NCI-H446 treated with DMSO at 0.1 percent for 48 hours (cell line): ENCODE results near the gene LRIT3.
"Not testable (repeated sequence)": the region's sequence is repeated elsewhere in the genome, so short reads cannot be mapped to it uniquely, and the experiment has no call there.

Experiments
- DNase-seq: peaks from one replicate; lab custom pipeline; 2025; lab: John Stamatoyannopoulos, UW

The LRIT3 gene

GRCh38 chr4:109848501-109848900 lies 594 bp downstream of the LRIT3 start:
- DNase-seq = no peak

GRCh38 chr4:109850601-109851000 lies 2.7 kb downstream of the LRIT3 start:
- DNase-seq = no peak

DNA sequence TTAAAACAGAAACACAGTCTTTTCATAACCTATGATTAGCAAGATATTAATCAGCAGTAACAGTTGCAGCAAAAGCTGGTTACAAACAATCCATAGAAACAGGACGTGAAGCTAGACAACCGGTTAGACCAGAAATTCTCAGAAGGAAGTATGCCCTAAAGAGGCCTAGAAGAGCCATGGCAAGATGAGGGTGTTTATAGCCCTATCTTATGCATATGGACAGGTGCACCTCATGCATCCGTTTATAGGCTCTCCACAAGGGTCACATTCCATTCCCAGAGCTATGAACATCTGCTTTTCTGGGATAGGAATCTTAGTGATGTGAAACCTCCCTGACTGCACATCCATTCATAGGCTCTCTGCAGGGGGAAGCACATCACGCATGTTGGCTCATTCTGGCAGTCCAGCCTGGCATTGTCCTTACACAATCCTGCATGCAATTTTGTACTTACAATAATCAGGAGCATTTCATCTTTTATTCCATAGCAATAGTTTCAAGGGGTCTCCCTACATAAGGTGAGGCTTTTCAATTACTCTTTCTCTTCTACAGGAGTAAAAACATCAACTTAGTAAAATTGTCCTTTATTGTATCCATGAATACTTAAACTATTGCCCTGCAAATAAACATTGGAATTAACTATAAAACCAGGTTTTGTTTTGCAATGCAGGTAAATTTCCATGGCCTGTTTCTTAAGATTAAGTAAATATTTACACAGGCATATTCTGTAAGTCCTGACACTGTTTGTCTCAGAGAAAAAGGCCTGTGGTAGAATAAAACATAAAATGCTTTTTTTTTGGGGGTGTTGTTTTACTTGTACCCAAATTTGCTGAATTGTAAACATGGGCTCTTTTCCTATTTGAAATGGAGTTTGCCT lies 11.8 kb downstream of the LRIT3 start:
- DNase-seq = not testable (repeated sequence)

DNA sequence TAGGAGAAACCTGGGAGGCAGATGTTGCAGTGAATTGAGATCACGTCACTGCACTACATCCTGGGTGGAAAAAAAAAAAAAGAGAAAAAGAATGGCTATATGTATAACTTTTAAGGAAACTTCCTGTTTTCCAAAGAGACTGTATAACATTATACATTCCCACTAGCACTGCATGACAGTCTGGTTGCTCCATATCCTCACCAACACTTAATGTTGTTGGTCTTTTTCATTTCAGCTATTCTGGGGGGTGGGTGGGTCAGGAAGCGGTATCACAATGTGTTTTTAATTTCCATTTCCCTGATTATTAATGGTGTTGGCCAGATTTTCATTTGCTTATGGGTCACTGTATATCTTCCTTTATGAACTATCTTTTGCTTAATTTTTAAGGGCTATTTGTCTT lies 13.4 kb downstream of the LRIT3 start:
- DNase-seq = no peak

DNA sequence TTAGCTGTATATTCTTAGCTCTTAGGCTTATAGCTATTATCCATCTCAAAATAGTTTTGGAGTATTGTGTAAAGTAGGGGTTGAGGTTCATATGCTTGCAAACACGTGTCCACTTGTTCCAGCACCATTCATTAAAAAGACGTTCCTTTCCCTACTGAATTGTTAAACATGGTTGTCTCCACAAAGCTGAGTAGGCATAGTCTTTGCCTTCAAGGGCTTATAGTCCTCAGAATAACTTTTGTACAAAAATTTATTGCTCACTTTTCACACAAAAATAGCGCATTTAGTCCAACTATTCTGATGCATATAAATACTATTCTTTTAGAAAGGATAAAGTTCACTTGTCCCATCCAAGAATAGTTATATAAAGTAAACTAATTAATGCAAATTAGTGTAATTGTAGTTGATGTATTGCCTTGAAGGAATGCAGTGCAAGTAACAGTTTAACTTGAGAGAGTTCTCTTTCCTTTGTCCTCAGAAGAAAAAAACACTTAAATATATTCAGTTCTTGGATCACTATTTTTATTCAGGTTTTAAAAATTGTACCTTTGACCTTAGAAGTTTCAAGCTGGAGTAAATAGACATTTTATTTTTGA lies 14.1 kb downstream of the LRIT3 start:
- DNase-seq = no peak

GRCh38 chr4:109864134-109864533 lies 16.2 kb downstream of the LRIT3 start:
- DNase-seq = no peak

DNA sequence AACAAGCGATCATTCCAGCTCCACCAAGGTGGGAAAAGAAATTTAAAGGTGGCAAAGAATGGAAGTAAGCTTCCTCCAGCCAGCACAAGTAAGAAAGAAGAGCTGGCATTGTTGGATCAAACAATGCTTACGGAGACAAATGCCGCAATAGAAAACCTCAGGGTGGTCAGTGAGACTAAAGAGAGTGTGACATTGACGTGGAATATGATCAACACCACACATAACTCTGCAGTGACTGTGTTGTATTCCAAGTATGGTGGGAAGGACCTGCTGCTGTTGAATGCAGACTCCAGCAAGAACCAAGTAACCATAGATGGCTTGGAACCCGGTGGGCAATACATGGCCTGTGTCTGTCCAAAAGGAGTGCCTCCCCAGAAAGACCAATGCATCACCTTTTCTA lies 22.2 kb downstream of the LRIT3 start:
- no peak for DNase-seq

DNA sequence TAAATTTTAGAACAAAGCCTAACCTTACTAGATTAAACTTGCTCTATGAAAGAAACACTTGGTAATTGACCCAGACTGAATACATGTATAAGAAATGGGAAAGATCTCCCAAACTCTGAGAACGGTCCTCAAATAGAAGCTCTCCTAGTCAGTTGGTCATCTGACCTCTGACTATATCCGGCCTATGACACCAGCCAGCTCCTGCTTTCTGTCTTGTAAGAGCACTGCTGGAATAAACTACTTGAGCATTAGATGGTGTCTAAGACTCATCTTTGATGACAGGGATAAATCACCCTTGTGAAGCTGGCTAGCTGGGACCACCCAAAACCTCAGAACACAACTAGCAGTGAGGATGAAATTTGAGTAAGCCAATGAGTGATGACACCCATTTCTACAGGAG lies 24.2 kb downstream of the LRIT3 start:
- DNase-seq = no peak

GRCh38 chr4:109872950-109873656 lies 25.2 kb downstream of the LRIT3 start:
- DNase-seq = no peak

DNA sequence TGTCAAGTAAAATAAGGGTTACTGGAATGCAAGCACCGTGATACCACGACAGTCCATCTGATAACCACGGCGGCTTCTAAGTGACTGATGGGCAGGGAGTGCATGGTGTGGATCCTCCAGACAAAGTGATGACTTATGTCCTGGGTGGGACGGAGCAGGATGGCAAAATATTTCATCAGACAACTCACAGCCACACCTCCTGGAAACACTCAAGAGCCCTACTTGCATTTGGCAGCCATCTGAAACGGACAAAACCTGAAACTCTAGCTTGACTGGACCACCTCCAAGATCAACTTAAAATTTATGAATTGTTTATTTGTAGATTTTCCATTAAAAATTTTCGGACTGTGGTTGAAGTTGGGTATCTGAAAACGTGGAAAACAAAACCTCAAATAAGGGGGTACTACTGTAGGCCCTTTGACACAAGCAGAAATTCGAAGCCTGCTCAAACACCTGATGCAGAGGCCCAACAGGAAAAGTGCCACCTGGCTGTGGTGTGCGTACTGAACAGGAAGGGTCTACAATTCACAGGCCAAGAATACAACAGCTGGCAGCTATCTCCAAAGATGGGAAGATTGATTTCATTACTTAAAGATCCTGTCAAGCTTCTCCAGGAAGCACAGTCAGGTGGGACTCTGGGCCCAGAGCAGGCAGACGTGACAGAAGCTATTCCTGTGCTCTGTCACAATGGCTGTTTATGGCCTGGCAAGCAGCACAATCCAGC lies 26.0 kb downstream of the LRIT3 start:
- no peak for DNase-seq

DNA sequence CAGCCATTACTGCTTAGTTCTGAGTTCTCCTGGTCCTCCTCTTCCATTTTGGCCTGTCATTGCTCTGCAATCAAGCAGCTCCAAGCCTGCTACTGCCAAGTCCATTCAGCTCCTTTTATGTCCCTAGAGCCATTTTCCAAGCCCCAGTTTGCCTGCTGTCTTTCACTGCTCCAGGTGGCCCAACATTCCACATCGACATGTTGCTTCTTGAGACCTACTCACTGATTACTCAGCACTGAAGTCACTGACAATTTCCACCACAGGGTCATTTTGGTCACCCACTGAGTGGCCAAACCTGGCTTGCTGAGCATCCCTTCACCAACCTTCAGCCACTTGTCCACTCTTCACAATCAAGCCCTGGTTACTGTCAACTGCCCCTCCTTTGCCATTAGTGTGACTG lies 27.2 kb downstream of the LRIT3 start:
- no peak for DNase-seq

DNA sequence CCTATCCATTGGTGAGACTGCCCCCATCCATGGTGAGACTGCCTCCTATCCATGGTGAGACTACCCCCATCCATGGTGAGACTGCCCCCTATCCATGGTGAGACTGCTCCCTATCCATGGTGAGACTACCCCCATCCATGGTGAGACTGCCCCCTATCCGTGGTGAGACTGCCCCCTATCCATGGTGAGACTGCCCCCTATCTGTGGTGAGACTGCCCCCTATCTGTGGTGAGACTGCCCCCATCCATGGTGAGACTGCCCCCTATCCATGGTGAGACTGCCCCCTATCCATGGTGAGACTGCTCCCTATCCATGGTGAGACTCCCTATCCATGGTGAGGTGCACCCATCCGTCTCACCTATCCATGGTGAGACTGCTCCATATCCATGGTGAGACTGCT lies 27.6 kb downstream of the LRIT3 start:
- DNase-seq = not testable (repeated sequence)

- no peak for DNase-seq
Measured at GRCh38 chr4:109876634-109877265, 28.8 kb downstream of the LRIT3 start.

GRCh38 chr4:109877400-109877799 lies 29.5 kb downstream of the LRIT3 start:
- no peak for DNase-seq

GRCh38 chr4:109878355-109878754 lies 30.4 kb downstream of the LRIT3 start:
- no peak for DNase-seq

- DNase-seq = no peak
Measured at GRCh38 chr4:109879081-109879480, 31.2 kb downstream of the LRIT3 start.

DNA sequence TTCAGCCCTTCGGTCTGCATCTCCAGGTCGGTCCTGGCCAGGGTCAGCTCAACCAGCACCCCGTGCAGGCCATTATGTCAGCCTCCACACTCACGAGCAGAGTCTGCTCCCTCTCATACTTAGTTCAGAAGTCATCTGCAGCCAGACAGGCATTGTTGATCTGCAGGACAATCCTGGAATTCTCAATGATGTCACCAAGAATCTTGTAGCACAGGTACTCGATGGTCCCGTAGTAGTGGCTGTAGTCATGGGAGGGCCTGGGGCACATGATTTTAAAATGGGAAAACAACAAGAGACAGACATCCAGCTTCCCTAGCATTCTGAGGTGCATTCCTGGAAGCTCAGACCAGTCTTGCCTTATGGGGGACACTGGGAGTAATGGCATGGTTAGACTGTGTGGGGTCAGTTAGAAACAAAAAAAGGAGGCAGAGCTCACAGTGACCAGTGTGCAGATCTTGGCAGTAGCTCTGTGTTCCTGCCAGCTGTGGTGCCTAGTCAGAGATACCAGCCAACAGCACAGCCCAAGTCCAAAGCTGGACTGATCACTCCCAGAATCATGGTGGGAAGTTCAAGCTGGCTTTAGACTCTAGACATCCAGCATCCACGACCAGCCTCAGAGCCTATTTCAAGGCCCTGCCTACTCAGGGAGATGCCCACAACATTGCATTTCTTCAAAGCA lies 31.9 kb downstream of the LRIT3 start:
- no peak for DNase-seq

DNA sequence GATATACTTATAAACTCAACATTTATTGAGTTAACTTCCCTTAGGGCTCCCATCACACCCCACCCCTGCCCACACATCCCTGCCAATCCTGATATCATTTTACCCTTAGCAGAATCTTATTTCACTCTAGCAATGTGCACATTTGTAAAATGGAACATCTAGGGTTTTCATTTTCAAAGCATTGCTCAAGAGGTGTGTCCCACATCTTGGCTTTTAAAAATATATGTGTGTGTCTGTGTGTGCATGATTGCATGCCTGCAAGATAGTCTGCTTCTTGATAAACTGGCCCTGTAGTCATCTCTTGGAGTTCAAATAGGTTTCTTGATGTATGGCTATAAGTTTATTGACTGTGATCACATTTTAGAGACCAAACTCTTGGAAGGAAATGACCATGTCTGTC lies 38.4 kb downstream of the LRIT3 start:
- no peak for DNase-seq

- no peak for DNase-seq
Measured at GRCh38 chr4:109887071-109887470, 39.2 kb downstream of the LRIT3 start.

GRCh38 chr4:109890076-109890475 lies 42.2 kb downstream of the LRIT3 start:
- no peak for DNase-seq

DNA sequence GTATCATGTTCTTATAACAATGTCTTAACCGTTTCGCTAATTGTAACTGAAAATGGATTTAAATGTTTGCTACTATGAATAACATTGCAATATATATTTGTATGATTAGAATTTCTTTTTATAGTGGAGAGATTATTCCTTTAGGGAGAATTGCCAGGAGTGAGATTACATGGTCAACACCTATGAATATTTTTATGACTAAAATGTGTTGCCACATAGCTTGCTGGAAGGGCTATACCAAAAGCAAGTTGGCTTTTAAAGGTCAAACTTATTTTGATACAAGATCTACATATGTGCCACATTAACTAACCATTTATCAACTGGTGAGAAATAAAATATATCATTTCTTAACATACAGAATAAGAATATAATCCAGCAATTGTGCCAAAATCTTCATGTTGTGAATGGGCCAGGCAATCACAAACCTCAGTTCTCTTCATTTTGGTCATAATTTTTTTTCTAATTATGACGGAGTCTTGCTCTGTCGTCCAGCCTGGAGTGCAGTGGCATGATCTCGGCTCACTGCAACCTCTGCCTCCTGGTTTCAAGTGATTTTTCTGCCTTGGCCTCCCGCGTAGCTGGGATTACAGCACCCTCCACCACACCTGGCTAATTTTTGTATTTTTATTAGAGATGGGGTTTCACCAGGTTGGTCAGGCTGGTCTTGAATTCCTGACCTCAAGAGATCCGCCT lies 54.8 kb downstream of the LRIT3 start:
- no peak for DNase-seq
